Measurements from ENCODE around the gene GNAQ. TPM values are rescaled to one million over a fixed set of nuclear protein-coding genes. Genes with fewer than 3 reads are reported as not detected.

Gene GNAQ
- total and polyA plus RNA-seq, 2 donors (not counting 1 experiment from before 2014, with no cell fraction given), result 0.60 to 1.4 TPM

- POLR2A ChIA-PET, result no interaction called here
- CTCF ChIA-PET, result no interaction called here
- no peaks in the 10 kb centered on the region for H3K36me3 ChIP-seq (replicated peaks in 1 of 2; ENCODE audit: control extremely low read depth in 1 of 2, control insufficient read depth in 1 of 2, extremely low read depth in 1 of 2, insufficient read depth in 2 of 2, low read length in 1 of 2)
- H2AFZ ChIP-seq (ENCODE audit: insufficient read depth, low read depth, low read length, poor library complexity, severe bottlenecking), result no peak overlapping the region
- Mint-ChIP-seq H3K4me3 (no peak overlapping the region), H3K4me1 (no peaks in the 10 kb centered on the region), H3K27me3 (peaks cover 7% of the 10 kb centered on the region), H3K9me3 (ENCODE audit: insufficient read depth) (no peaks in the 10 kb centered on the region), H3K27ac (no peak overlapping the region)
- no peak for DNase-seq
- no peaks in the 10 kb centered on the region for H3K4me1 ChIP-seq (ENCODE audit: control insufficient read depth in 2 of 2, insufficient read depth in 2 of 2, low read length in 2 of 2)
- ATAC-seq (ENCODE audit: low read depth), result no peak
- no peak overlapping the region for H3K9ac ChIP-seq (ENCODE audit: low read length)
- H3K4me3 ChIP-seq (ENCODE audit: control extremely low read depth in 1 of 5, extremely low read depth in 1 of 5, insufficient read depth in 1 of 5, low read depth in 2 of 5, low read length in 4 of 5), result no peak overlapping the region
- WGBS (ENCODE audit: insufficient coverage), result no CpG with 5 or more reads among the region's 2 CpGs
- intact Hi-C loops (cut with micrococcal nuclease), result no loop called here
- H3K27me3 ChIP-seq (replicated peaks in 1 of 4; ENCODE audit: control extremely low read depth in 1 of 4, control insufficient read depth in 3 of 4, insufficient read depth in 4 of 4, low read length in 3 of 4), result no peaks in the 10 kb centered on the region
- H3K4me2 ChIP-seq (replicated peaks; ENCODE audit: low read depth, low read length, poor library complexity, severe bottlenecking), result no peak overlapping the region
- H3K9me3 ChIP-seq (ENCODE audit: control extremely low read depth in 1 of 3, control insufficient read depth in 2 of 3, insufficient read depth in 1 of 3, low read length in 2 of 3), result no peaks in the 10 kb centered on the region
- H3K79me2 ChIP-seq (ENCODE audit: control insufficient read depth, insufficient read depth, low read length), result no peaks in the 10 kb centered on the region
- H4K20me1 ChIP-seq (ENCODE audit: control insufficient read depth, insufficient read depth, low read length, poor library complexity, severe bottlenecking), result no peaks in the 10 kb centered on the region
- no peak overlapping the region for H3K27ac ChIP-seq (ENCODE audit: low read length in 2 of 2)
- TF ChIP-seq CTCF (IDR thresholded peaks at IDR 0.05) (no peak), EZH2 (IDR thresholded peaks at IDR 0.05; ENCODE audit: borderline replicate concordance, insufficient read depth, low read depth, low read length, poor library complexity, severe bottlenecking) (no peak)
These were observed 246.3 kb downstream of the GNAQ start for GRCh38 chr9:77785341-77785740.

- intact Hi-C loops (cut with micrococcal nuclease), result no loop called here
- no peaks in the 10 kb centered on the region for H3K9me3 Mint-ChIP-seq (ENCODE audit: insufficient read depth)
- Histone ChIP-seq H3K27me3 (replicated peaks in 1 of 4; ENCODE audit: control extremely low read depth in 1 of 4, control insufficient read depth in 3 of 4, insufficient read depth in 4 of 4, low read length in 3 of 4) (no peaks in the 10 kb centered on the region), H3K9me3 (ENCODE audit: control extremely low read depth in 1 of 3, control insufficient read depth in 2 of 3, insufficient read depth in 1 of 3, low read length in 2 of 3) (no peaks in the 10 kb centered on the region), H3K36me3 (replicated peaks in 1 of 2; ENCODE audit: control extremely low read depth in 1 of 2, control insufficient read depth in 1 of 2, extremely low read depth in 1 of 2, insufficient read depth in 2 of 2, low read length in 1 of 2) (no peaks in the 10 kb centered on the region), H3K9ac (ENCODE audit: low read length) (no peak overlapping the region), H3K79me2 (ENCODE audit: control insufficient read depth, insufficient read depth, low read length) (no peaks in the 10 kb centered on the region), H3K4me3 (ENCODE audit: control extremely low read depth in 1 of 5, extremely low read depth in 1 of 5, insufficient read depth in 1 of 5, low read depth in 2 of 5, low read length in 4 of 5) (no peak overlapping the region), H3K4me2 (replicated peaks; ENCODE audit: low read depth, low read length, poor library complexity, severe bottlenecking) (no peak overlapping the region), H3K4me1 (ENCODE audit: control insufficient read depth in 2 of 2, insufficient read depth in 2 of 2, low read length in 2 of 2) (no peaks in the 10 kb centered on the region), H4K20me1 (ENCODE audit: control insufficient read depth, insufficient read depth, low read length, poor library complexity, severe bottlenecking) (no peaks in the 10 kb centered on the region), H3K27ac (ENCODE audit: low read length in 2 of 2) (no peak overlapping the region), H2AFZ (ENCODE audit: insufficient read depth, low read depth, low read length, poor library complexity, severe bottlenecking) (no peak overlapping the region)
- TF ChIP-seq EZH2 (IDR thresholded peaks at IDR 0.05; ENCODE audit: borderline replicate concordance, insufficient read depth, low read depth, low read length, poor library complexity, severe bottlenecking), result no peak
- no peak for TF ChIP-seq CTCF (IDR thresholded peaks at IDR 0.05)
- no peak overlapping the region for H3K4me3 Mint-ChIP-seq
- ATAC-seq (ENCODE audit: low read depth), result no peak
- DNase-seq, result no peak
- ChIA-PET POLR2A (no interaction called here), CTCF (no interaction called here)
- peaks cover 7% of the 10 kb centered on the region for H3K27me3 Mint-ChIP-seq
- 13% methylated on average over 3 of the region's 3 CpGs for WGBS (ENCODE audit: insufficient coverage)
- H3K4me1 Mint-ChIP-seq, result no peaks in the 10 kb centered on the region
- no peak overlapping the region for H3K27ac Mint-ChIP-seq
These were observed 248.1 kb downstream of the GNAQ start for GRCh38 chr9:77783518-77783917.

Data from B cell (primary cell).